Fibroblast of lung (primary cell): ENCODE measurements around the gene CD36.

ENCODE experiments used
- EZH2 ChIP-seq: IDR thresholded peaks from 2 replicates; pipeline ENCODE4 v1.5.1; 2012; ENCODE audit warnings: low read length, control low read depth, mild to moderate bottlenecking; ENCODE audit errors: missing control alignments
- TF ChIP-seq, protein P1 (sequence below), 2 donors: IDR thresholded peaks in 1 of 2; conservative IDR thresholded peaks in 1 of 2; 1 replicate in 1 of 2; 2 replicates in 1 of 2; pipeline ENCODE4 v1.5.1; 2011 to 2012; ENCODE audit warnings: low read length in 2 of 2, control low read depth in 1 of 2, inconsistent platforms in 1 of 2, low read depth in 1 of 2, mild to moderate bottlenecking in 1 of 2

DNA sequence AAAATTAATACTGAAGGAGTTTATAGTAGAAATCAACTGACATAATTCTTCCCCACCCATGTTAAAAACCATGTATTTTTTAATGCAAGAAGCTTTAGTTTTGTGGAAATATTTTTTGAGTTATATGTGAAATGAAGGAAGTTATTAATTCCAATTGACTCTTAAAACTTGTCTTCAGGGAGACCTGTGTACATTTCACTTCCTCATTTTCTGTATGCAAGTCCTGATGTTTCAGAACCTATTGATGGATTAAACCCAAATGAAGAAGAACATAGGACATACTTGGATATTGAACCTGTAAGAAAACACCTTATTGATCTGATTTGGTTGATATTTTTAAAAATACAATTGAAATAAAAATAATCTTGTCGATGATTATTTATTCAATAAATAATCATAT lies 33.3 kb downstream of the CD36 start:
- TF ChIP-seq, protein P1, sequence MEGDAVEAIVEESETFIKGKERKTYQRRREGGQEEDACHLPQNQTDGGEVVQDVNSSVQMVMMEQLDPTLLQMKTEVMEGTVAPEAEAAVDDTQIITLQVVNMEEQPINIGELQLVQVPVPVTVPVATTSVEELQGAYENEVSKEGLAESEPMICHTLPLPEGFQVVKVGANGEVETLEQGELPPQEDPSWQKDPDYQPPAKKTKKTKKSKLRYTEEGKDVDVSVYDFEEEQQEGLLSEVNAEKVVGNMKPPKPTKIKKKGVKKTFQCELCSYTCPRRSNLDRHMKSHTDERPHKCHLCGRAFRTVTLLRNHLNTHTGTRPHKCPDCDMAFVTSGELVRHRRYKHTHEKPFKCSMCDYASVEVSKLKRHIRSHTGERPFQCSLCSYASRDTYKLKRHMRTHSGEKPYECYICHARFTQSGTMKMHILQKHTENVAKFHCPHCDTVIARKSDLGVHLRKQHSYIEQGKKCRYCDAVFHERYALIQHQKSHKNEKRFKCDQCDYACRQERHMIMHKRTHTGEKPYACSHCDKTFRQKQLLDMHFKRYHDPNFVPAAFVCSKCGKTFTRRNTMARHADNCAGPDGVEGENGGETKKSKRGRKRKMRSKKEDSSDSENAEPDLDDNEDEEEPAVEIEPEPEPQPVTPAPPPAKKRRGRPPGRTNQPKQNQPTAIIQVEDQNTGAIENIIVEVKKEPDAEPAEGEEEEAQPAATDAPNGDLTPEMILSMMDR (conservative IDR thresholded peaks at IDR 0.05 in 1 of 2, IDR thresholded peaks at IDR 0.05 in 1 of 2; ENCODE audit: low read depth in 1 of 2, low read length in 2 of 2), result no peak
- no peak for TF ChIP-seq EZH2
